CD14-positive monocyte (primary cell): ENCODE results near the gene GAD2. TPM values are rescaled to one million over a fixed set of nuclear protein-coding genes. Genes with fewer than 3 reads are reported as not detected.
"Not testable (repeated sequence)": the region's sequence is repeated elsewhere in the genome, so short reads cannot be mapped to it uniquely, and the experiment has no call there.

Experiments used
- DNase-seq, 3 donors: peaks; one replicate each; pipeline ENCODE4 v3.0.0-alpha.2; 2011 to 2022
- H2AFZ ChIP-seq: 2 replicates; pipeline ENCODE4 v1.6.0; 2012; ENCODE audit warnings: mild to moderate bottlenecking, low read depth, low read length, inconsistent platforms; ENCODE audit not compliant: insufficient read depth, poor library complexity, severe bottlenecking
- H3K27ac ChIP-seq, 2 donors: 1 replicate in 1 of 2; 2 replicates in 1 of 2; pipeline ENCODE4 v1.5.1; 2012 to 2013; ENCODE audit warnings: low read length in 2 of 2, control low read depth in 1 of 2, inconsistent platforms in 1 of 2, low read depth in 1 of 2, mild to moderate bottlenecking in 1 of 2
- H3K27me3 ChIP-seq, 2 donors: one replicate each; pipeline versions ENCODE4 v1.6.0 to v1.6.1; 2011 to 2013; ENCODE audit warnings: low read length in 2 of 2; ENCODE audit not compliant: control insufficient read depth in 2 of 2, insufficient read depth in 2 of 2
- H3K36me3 ChIP-seq, 2 donors: replicated peaks in 1 of 2; 1 replicate in 1 of 2; 2 replicates in 1 of 2; pipeline versions ENCODE4 v1.5.1 to v1.6.1; 2012 to 2013; ENCODE audit warnings: low read length in 2 of 2, control low read depth in 1 of 2, inconsistent platforms in 1 of 2, mild to moderate bottlenecking in 1 of 2; ENCODE audit not compliant: insufficient read depth in 2 of 2, control insufficient read depth in 1 of 2
- H3K4me1 ChIP-seq, 2 donors: 1 replicate in 1 of 2; 2 replicates in 1 of 2; pipeline versions ENCODE4 v1.5.1 to v1.6.1; 2012 to 2013; ENCODE audit warnings: low read length in 2 of 2, control low read depth in 1 of 2, inconsistent platforms in 1 of 2, mild to moderate bottlenecking in 1 of 2, moderate library complexity in 1 of 2; ENCODE audit not compliant: insufficient read depth in 2 of 2, control insufficient read depth in 1 of 2
- H3K4me2 ChIP-seq: replicated peaks from 2 replicates; pipeline ENCODE3; 2012; ENCODE audit warnings: low read length, moderate library complexity, mild to moderate bottlenecking; ENCODE audit not compliant: poor library complexity, severe bottlenecking; ENCODE audit errors: extremely low read depth
- H3K4me3 ChIP-seq, 3 experiments: fragments of 200-600 bp in 1 of 3; sonication (generic) in 1 of 3; replicated peaks in 1 of 3; 1 replicate in 2 of 3; 2 replicates in 1 of 3; pipeline ENCODE4 v1.5.1; 2011 to 2013; ENCODE audit warnings: low read length in 3 of 3, mild to moderate bottlenecking in 3 of 3, control low read depth in 2 of 3, low read depth in 2 of 3, inconsistent platforms in 1 of 3, moderate library complexity in 1 of 3
- H3K79me2 ChIP-seq: 2 replicates; pipeline ENCODE4 v1.6.0; 2012; ENCODE audit warnings: mild to moderate bottlenecking, control low read depth, inconsistent platforms, low read length, moderate library complexity; ENCODE audit not compliant: insufficient read depth
- H3K9ac ChIP-seq: 2 replicates; pipeline ENCODE4 v1.6.0; 2017; ENCODE audit warnings: low read length, mild to moderate bottlenecking; ENCODE audit not compliant: insufficient read depth, poor library complexity, severe bottlenecking
- H3K9me3 ChIP-seq, 2 donors: replicated peaks in 1 of 2; 1 replicate in 1 of 2; 2 replicates in 1 of 2; pipeline versions ENCODE4 v1.5.1 to v1.6.1; 2012 to 2013; ENCODE audit warnings: low read length in 2 of 2, control low read depth in 1 of 2; ENCODE audit not compliant: control insufficient read depth in 1 of 2, insufficient read depth in 1 of 2
- H4K20me1 ChIP-seq: 2 replicates; pipeline ENCODE4 v1.6.0; 2012; ENCODE audit warnings: mild to moderate bottlenecking, low read length, control low read depth, moderate library complexity; ENCODE audit not compliant: insufficient read depth
- H3K27ac Mint-ChIP-seq, 7 donors: one replicate each; pipeline ENCODE4 v1.8.0; 2020; ENCODE audit warnings: mild to moderate bottlenecking in 7 of 7, mixed read lengths in 7 of 7, moderate library complexity in 6 of 7, inconsistent platforms in 2 of 7
- H3K27me3 Mint-ChIP-seq, 3 donors: one replicate each; pipeline ENCODE4 v1.8.0; 2021 to 2022; ENCODE audit warnings: low read depth in 3 of 3, mild to moderate bottlenecking in 3 of 3, mixed read lengths in 3 of 3, moderate library complexity in 3 of 3, inconsistent platforms in 1 of 3
- H3K36me3 Mint-ChIP-seq, 2 donors: one replicate each; pipeline ENCODE4 v1.8.0; 2020; ENCODE audit warnings: mixed read lengths in 2 of 2, inconsistent platforms in 1 of 2, mild to moderate bottlenecking in 1 of 2
- H3K4me1 Mint-ChIP-seq: one replicate; pipeline ENCODE4 v1.8.0; 2020; ENCODE audit warnings: mild to moderate bottlenecking, mixed read lengths
- H3K4me3 Mint-ChIP-seq, 2 donors: one replicate each; pipeline ENCODE4 v1.8.0; 2020; ENCODE audit warnings: mild to moderate bottlenecking in 2 of 2, mixed read lengths in 2 of 2, moderate library complexity in 1 of 2
- H3K9me3 Mint-ChIP-seq, 7 donors: one replicate each; pipeline ENCODE4 v1.8.0; 2020 to 2022; ENCODE audit warnings: mixed read lengths in 7 of 7, mild to moderate bottlenecking in 6 of 7, moderate library complexity in 6 of 7, inconsistent platforms in 2 of 7
- WGBS: methylation state at CpG from one replicate; pipeline ENCODE4 v1.1.5; 2013; ENCODE audit warnings: missing lambda C conversion rate; ENCODE audit not compliant: insufficient coverage; 5-methylcytosine and 5-hydroxymethylcytosine counted together
- intact Hi-C, 2 donors: fragments of 100-400 bp; cut with micrococcal nuclease; formaldehyde crosslinking; loops; one replicate each; pipeline versions ENCODE4 v1.15.0 to v1.15.1; 2023
- polyA plus RNA-seq, 3 donors: library from polyadenylated mRNA; depleted of rRNA in 1 of 3; unstranded in 2 of 3; stranded (reverse) in 1 of 3; fragments of 300-500 nt in 2 of 3; fragments of >200 nt in 1 of 3; fragmentation: Illumina TruSeq in 2 of 3; gene quantifications; 1 replicate in 2 of 3; 2 replicates in 1 of 3; pipeline ENCODE4 v1.2.3, GENCODE V29; 2012 to 2021
- TF ChIP-seq, protein P1 (sequence below): fragments of 200-600 bp; IDR thresholded peaks from one replicate; pipeline ENCODE4 v1.8.0; 2022; ENCODE audit warnings: antibody characterized with exemption, mild to moderate bottlenecking

Gene GAD2
- polyA plus RNA-seq, 3 donors: not detected

DNA sequence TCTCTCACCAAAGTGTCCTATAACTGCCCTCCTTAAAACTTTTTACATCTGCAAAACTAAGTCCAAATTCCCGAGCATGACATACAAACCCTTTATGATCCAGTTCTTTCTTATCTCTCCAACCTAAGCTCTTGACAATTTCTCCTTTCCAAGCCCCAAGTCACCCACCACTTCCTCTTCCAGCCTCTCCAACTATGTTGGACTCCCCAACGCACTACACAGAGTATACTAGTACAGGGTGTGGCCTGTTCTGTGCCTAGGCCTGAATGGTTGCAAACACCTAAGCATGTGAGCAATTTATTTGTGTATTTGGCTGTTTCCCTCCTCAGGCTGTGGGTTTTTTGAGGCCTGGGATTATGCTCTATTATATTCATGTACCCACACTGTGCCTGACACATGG, 120.4 kb downstream of the GAD2 start:
- intact Hi-C loops: loop anchor here in 1 of 2 donors (10.0 kb wide), 2 partner anchors 388 to 548 kb away; no protein-coding TSS in a partner anchor
- Histone ChIP-seq H3K9me3 (no peaks in the 10 kb centered on the region), H3K27me3 (no peaks in the 10 kb centered on the region), H3K9ac (no peak overlapping the region), H4K20me1 (no peaks in the 10 kb centered on the region), H3K4me3 (no peak overlapping the region), H3K79me2 (no peaks in the 10 kb centered on the region), H3K4me2 (no peak overlapping the region), H2AFZ (no peak overlapping the region), H3K4me1 (peaks cover 19 to 22% of the 10 kb centered on the region in 2 donors), H3K27ac (peak overlapping the region in 1 of 2 donors; percentile 38), H3K36me3 (no peaks in the 10 kb centered on the region)
- peaks cover 0 to 14% (median 9%) of the 10 kb centered on the region in 7 donors for H3K9me3 Mint-ChIP-seq
- peak overlapping the region in 6 of 7 donors; percentile 4 to 73 (median 64) for H3K27ac Mint-ChIP-seq
- 33% methylated on average over 1 of the region's 2 CpGs for WGBS
- H3K4me3 Mint-ChIP-seq: no peak overlapping the region
- TF ChIP-seq, protein P1, sequence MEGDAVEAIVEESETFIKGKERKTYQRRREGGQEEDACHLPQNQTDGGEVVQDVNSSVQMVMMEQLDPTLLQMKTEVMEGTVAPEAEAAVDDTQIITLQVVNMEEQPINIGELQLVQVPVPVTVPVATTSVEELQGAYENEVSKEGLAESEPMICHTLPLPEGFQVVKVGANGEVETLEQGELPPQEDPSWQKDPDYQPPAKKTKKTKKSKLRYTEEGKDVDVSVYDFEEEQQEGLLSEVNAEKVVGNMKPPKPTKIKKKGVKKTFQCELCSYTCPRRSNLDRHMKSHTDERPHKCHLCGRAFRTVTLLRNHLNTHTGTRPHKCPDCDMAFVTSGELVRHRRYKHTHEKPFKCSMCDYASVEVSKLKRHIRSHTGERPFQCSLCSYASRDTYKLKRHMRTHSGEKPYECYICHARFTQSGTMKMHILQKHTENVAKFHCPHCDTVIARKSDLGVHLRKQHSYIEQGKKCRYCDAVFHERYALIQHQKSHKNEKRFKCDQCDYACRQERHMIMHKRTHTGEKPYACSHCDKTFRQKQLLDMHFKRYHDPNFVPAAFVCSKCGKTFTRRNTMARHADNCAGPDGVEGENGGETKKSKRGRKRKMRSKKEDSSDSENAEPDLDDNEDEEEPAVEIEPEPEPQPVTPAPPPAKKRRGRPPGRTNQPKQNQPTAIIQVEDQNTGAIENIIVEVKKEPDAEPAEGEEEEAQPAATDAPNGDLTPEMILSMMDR: no peak
- H3K4me1 Mint-ChIP-seq: peaks cover 15% of the 10 kb centered on the region
- DNase-seq: peak; percentile 27 to 50 (median 31)
- H3K36me3 Mint-ChIP-seq: peaks cover 0 to 5% of the 10 kb centered on the region in 2 donors
- H3K27me3 Mint-ChIP-seq: peaks cover 0 to 1% (median 1%) of the 10 kb centered on the region in 3 donors

DNA sequence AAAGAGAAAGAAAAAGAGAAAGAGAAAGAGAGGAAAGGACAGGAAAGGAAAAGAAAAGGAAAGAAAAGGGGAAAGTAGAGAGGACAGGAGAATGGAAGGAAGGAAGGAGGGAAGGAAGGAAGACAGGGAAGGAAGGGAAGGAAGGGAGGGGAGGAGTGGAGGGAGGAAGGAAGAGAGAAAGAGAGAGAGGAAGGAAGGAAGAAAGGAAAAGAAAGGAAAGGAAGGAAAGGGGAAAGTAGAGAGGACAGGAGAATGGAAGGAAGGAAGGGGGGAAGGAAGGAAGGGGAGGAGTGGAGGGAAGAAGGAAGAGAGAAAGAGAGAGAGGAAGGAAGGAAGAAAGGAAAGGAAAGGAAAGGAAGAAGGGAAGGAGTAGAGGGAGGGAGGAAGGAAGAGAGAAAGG, 125.1 kb downstream of the GAD2 start:
- DNase-seq: no peak
- no peaks in the 10 kb centered on the region for H3K9me3 ChIP-seq
- no peak overlapping the region for H3K4me3 ChIP-seq
- H3K79me2 ChIP-seq: no peaks in the 10 kb centered on the region
- H3K9ac ChIP-seq: no peak overlapping the region
- Mint-ChIP-seq H3K4me1 (peaks cover 4% of the 10 kb centered on the region), H3K27ac (peak overlapping the region in 2 of 7 donors; percentile 29 to 72), H3K27me3 (peaks cover 0 to 1% (median 0%) of the 10 kb centered on the region in 3 donors), H3K36me3 (peaks cover 0 to 5% of the 10 kb centered on the region in 2 donors), H3K4me3 (no peak overlapping the region), H3K9me3 (peaks cover 0 to 9% (median 5%) of the 10 kb centered on the region in 7 donors)
- intact Hi-C loops: loop anchor here in 1 of 2 donors (10.0 kb wide), 1 partner anchor 53 kb away; no protein-coding TSS in a partner anchor
- H3K4me2 ChIP-seq: no peak overlapping the region
- no peak overlapping the region for H2AFZ ChIP-seq
- H3K27ac ChIP-seq: no peak overlapping the region
- no peaks in the 10 kb centered on the region for H3K27me3 ChIP-seq
- no peaks in the 10 kb centered on the region for H3K36me3 ChIP-seq
- peaks cover 5% of the 10 kb centered on the region in 2 donors for H3K4me1 ChIP-seq
- TF ChIP-seq, protein P1: no peak
- H4K20me1 ChIP-seq: no peaks in the 10 kb centered on the region

DNA sequence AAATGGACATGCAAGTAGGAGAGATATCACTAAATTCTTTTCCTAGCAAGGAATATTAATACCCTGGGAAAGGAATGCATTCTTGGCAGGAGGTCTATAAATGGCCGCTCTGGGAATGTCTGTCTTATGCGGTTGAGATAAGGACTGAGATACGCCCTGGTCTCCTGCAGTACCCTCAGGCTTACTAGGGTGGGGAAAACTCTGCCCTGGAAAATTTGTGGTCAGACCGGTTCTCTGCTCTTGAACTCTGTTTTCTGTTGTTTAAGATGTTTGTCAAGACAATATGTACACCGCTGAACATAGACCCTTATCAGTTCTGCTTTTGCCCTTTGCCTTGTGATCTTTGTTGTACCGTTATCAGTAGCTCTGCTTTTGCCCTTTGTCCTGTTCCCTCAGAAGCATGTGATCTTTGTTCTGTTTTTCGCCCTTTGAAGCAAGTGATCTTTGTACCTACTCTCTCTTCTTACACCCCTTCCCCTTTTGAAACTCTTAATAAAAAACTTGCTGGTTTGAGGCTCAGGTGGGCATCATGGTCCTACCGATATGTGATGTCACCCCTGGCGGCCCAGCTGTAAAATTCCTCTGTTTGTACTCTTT, 132.3 kb downstream of the GAD2 start:
- not testable (repeated sequence) for H2AFZ ChIP-seq, H3K79me2 ChIP-seq, H3K4me1 ChIP-seq, H3K36me3 Mint-ChIP-seq, H3K27me3 ChIP-seq, H3K27ac Mint-ChIP-seq, H3K9ac ChIP-seq, H3K36me3 ChIP-seq, H3K4me3 ChIP-seq, H3K9me3 ChIP-seq, DNase-seq, H3K4me2 ChIP-seq, H3K27me3 Mint-ChIP-seq, H4K20me1 ChIP-seq, H3K4me1 Mint-ChIP-seq, H3K27ac ChIP-seq, H3K4me3 Mint-ChIP-seq
- intact Hi-C loops: loop anchor here in 1 of 2 donors (10.0 kb wide), 1 partner anchor 46 kb away; no protein-coding TSS in a partner anchor
- WGBS: 76% methylated on average over 5 of the region's 9 CpGs
- peaks cover 6 to 20% (median 11%) of the 10 kb centered on the region in 7 donors for H3K9me3 Mint-ChIP-seq
